Measurements from ENCODE around the gene CADM1.

DNA sequence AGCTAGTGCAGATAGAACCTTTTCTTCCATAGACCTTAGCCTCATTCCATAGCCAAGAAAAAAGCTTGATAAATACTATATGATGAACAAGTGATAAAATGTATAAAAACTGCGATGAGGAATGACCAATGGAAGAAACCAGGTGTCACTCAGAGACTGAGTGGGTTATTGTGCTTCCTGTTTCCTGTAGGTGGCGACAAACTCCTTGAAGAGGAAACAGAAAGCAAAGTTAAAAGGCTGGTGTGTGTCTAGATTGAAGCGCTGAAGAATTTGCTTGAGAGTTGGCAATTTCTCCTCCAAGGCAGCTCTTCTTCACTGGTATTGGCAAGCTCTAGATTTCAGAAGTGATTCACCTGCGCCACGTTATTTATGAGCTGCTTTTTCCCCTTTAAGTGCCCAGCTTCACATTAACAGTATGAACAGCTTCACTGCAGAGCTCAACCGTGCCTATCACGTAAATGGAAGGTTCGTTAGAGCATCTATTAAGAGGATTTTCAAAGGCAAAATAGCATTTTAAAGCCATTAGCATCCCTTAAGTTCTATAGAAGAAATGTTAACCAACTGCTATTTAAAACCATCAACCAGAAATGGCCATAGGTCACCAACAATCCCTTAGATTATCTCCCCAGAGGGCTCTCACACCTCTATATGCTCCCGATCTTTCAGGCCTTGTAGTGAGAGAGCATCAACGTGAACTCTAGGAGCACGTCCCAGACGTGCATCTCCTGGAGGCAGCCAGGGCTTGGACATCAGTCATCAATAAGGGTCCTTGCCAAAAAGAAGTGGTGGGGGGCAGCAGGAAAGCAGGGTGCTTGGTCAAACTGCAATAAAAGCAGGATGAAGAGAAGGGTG, 179.4 kb downstream of the CADM1 start:
- TF ChIP-seq, protein P1, sequence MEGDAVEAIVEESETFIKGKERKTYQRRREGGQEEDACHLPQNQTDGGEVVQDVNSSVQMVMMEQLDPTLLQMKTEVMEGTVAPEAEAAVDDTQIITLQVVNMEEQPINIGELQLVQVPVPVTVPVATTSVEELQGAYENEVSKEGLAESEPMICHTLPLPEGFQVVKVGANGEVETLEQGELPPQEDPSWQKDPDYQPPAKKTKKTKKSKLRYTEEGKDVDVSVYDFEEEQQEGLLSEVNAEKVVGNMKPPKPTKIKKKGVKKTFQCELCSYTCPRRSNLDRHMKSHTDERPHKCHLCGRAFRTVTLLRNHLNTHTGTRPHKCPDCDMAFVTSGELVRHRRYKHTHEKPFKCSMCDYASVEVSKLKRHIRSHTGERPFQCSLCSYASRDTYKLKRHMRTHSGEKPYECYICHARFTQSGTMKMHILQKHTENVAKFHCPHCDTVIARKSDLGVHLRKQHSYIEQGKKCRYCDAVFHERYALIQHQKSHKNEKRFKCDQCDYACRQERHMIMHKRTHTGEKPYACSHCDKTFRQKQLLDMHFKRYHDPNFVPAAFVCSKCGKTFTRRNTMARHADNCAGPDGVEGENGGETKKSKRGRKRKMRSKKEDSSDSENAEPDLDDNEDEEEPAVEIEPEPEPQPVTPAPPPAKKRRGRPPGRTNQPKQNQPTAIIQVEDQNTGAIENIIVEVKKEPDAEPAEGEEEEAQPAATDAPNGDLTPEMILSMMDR (IDR thresholded peaks at IDR 0.05; ENCODE audit: low read depth, low read length): peak; percentile 92
- TF ChIP-seq EZH2phosphoT487 (IDR thresholded peaks at IDR 0.05; ENCODE audit: low read depth): no peak

Data from OCI-LY3 (cell line).